SK-N-SH (cell line): ENCODE data around the gene PLIN5. TPM values are rescaled to one million over a fixed set of nuclear protein-coding genes. Genes with fewer than 3 reads are reported as not detected.

Source experiments
- CTCF ChIA-PET: fragments of 300-600, 350-600 bp; formaldehyde crosslinking; extraction: SDS; loops from one replicate; lab custom pipeline; 2021; lab: Yijun Ruan, JAX
- POLR2A ChIA-PET: fragments of 350-600 bp; sonication (Branson Sonifier 250); formaldehyde crosslinking; extraction: SDS; loops from one replicate; lab custom pipeline; 2020; ENCODE audit warnings: antibody characterized with exemption, inconsistent platforms; lab: Yijun Ruan, JAX
- DNase-seq: peaks from one replicate; pipeline ENCODE4 v3.0.0; 2012
- H2AFZ ChIP-seq: fragments of 200-600 bp; sonication (generic); 2 replicates; pipeline ENCODE4 v1.8.1; 2016; ENCODE audit warnings: antibody characterized with exemption, mild to moderate bottlenecking, low read depth
- H3F3A ChIP-seq: fragments of 200-600 bp; sonication (generic); replicated peaks from 2 replicates; pipeline ENCODE3; 2016; ENCODE audit warnings: antibody characterized with exemption, mild to moderate bottlenecking; ENCODE audit not compliant: insufficient read depth
- H3K27ac ChIP-seq, 2 experiments: fragments of 200-500 bp in 1 of 2; fragments of 200-600 bp in 1 of 2; sonication (Bioruptor generic) in 1 of 2; sonication (generic), shearing (Covaris generic) in 1 of 2; 2 replicates each; pipeline versions ENCODE4 v1.5.1 to v1.6.1; 2014 to 2016; ENCODE audit warnings: low read depth in 2 of 2, inconsistent platforms in 1 of 2, low read length in 1 of 2, mild to moderate bottlenecking in 1 of 2, mixed read lengths in 1 of 2
- H3K27me3 ChIP-seq: fragments of 200-600 bp; sonication (generic), shearing (Covaris generic); 2 replicates; pipeline ENCODE4 v1.6.1; 2016; ENCODE audit warnings: mixed run types; ENCODE audit not compliant: insufficient read depth
- H3K36me3 ChIP-seq, 2 experiments: fragments of 200-500 bp in 1 of 2; fragments of 200-600 bp in 1 of 2; sonication (Bioruptor generic) in 1 of 2; sonication (generic) in 1 of 2; replicated peaks in 1 of 2; 2 replicates each; pipeline versions ENCODE3 to v1.5.1; 2014 to 2016; ENCODE audit warnings: low read length in 1 of 2, mild to moderate bottlenecking in 1 of 2; ENCODE audit not compliant: insufficient read depth in 2 of 2, control insufficient read depth in 1 of 2
- H3K4me1 ChIP-seq, 2 experiments: fragments of 200-500 bp in 1 of 2; fragments of 200-600 bp in 1 of 2; sonication (Bioruptor generic) in 1 of 2; sonication (generic), shearing (Covaris generic) in 1 of 2; 2 replicates each; pipeline versions ENCODE4 v1.5.1 to v1.6.1; 2014 to 2016; ENCODE audit warnings: low read depth in 1 of 2, low read length in 1 of 2, mixed run types in 1 of 2; ENCODE audit not compliant: insufficient read depth in 2 of 2, control insufficient read depth in 1 of 2
- H3K4me2 ChIP-seq: fragments of 200-600 bp; sonication (generic), shearing (Covaris generic); 2 replicates; pipeline ENCODE4 v1.6.1; 2017; ENCODE audit warnings: mixed run types
- H3K4me3 ChIP-seq, 2 experiments: fragments of 200-500 bp in 1 of 2; fragments of 200-600 bp in 1 of 2; sonication (Bioruptor generic) in 1 of 2; sonication (generic), shearing (Covaris generic) in 1 of 2; 2 replicates each; pipeline versions ENCODE4 v1.5.1 to v1.8.1; 2014 to 2016; ENCODE audit warnings: low read depth in 2 of 2, inconsistent platforms in 1 of 2, low read length in 1 of 2, mild to moderate bottlenecking in 1 of 2, mixed read lengths in 1 of 2, moderate library complexity in 1 of 2
- H3K79me2 ChIP-seq: fragments of 200-600 bp; sonication (generic); 2 replicates; pipeline ENCODE4 v1.8.1; 2017; ENCODE audit warnings: mild to moderate bottlenecking; ENCODE audit not compliant: insufficient read depth
- H3K9ac ChIP-seq: fragments of 200-600 bp; sonication (generic); 2 replicates; pipeline ENCODE4 v1.6.1; 2017; ENCODE audit warnings: mixed run types
- H3K9me2 ChIP-seq: fragments of 200-600 bp; sonication (generic); 2 replicates; pipeline ENCODE4 v1.6.1; 2017; ENCODE audit warnings: mixed run types
- H3K9me3 ChIP-seq: fragments of 200-600 bp; sonication (generic); 2 replicates; pipeline ENCODE4 v1.6.1; 2017; ENCODE audit warnings: mixed run types, mild to moderate bottlenecking, moderate library complexity
- H4K20me1 ChIP-seq: fragments of 200-600 bp; sonication (generic); 2 replicates; pipeline ENCODE4 v1.6.1; 2017; ENCODE audit warnings: mild to moderate bottlenecking, mixed run types; ENCODE audit not compliant: insufficient read depth
- EZH2phosphoT487 ChIP-seq: fragments of 200-600 bp; sonication (generic); IDR thresholded peaks from 2 replicates; pipeline ENCODE4 v1.6.1; 2017; ENCODE audit warnings: low read depth, mixed run types, mild to moderate bottlenecking, antibody characterized with exemption, moderate library complexity, borderline replicate concordance
- FOSL2 ChIP-seq: IDR thresholded peaks from 2 replicates; pipeline ENCODE4 v1.4.0; 2012; ENCODE audit warnings: low read depth, mild to moderate bottlenecking, moderate library complexity, borderline replicate concordance
- FOXJ3 ChIP-seq: sonication (generic); formaldehyde crosslinking; IDR thresholded peaks from 2 replicates; pipeline ENCODE4 v1.5.1; 2020; ENCODE audit warnings: mild to moderate bottlenecking, missing genetic modification reagents
- GABPA ChIP-seq: IDR thresholded peaks from 2 replicates; pipeline ENCODE4 v1.4.0; 2012; ENCODE audit warnings: low read depth, mild to moderate bottlenecking
- GATA2 ChIP-seq: sonication (generic); formaldehyde crosslinking; IDR thresholded peaks from 2 replicates; pipeline ENCODE4 v1.5.0; 2020; ENCODE audit warnings: mild to moderate bottlenecking, missing genetic modification reagents
- MEF2A ChIP-seq: IDR thresholded peaks from 2 replicates; pipeline ENCODE4 v1.4.0; 2012; ENCODE audit warnings: low read depth, borderline replicate concordance
- MXI1 ChIP-seq: IDR thresholded peaks from 2 replicates; pipeline ENCODE4 v1.6.1; 2012; ENCODE audit warnings: mild to moderate bottlenecking, low read depth, low read length, improper control_type of control experiment
- NFIC ChIP-seq: IDR thresholded peaks from 2 replicates; pipeline ENCODE4 v1.4.0; 2012; ENCODE audit warnings: borderline replicate concordance
- POLR2AphosphoS5 ChIP-seq: IDR thresholded peaks from 2 replicates; pipeline ENCODE4 v1.6.1; 2012; ENCODE audit warnings: low read depth, low read length
- RXRA ChIP-seq: IDR thresholded peaks from 2 replicates; pipeline ENCODE4 v1.4.0; 2012; ENCODE audit warnings: low read depth, mild to moderate bottlenecking, borderline replicate concordance
- SIN3A ChIP-seq: IDR thresholded peaks from 2 replicates; pipeline ENCODE4 v1.6.1; 2012; ENCODE audit warnings: low read depth, mild to moderate bottlenecking, low read length, moderate library complexity, borderline replicate concordance
- TCF12 ChIP-seq: IDR thresholded peaks from 2 replicates; pipeline ENCODE4 v1.4.0; 2012
- TEAD4 ChIP-seq: IDR thresholded peaks from 2 replicates; pipeline ENCODE4 v1.4.0; 2012; ENCODE audit warnings: mild to moderate bottlenecking, borderline replicate concordance; ENCODE audit not compliant: insufficient read depth
- WGBS: methylation state at CpG from one replicate; pipeline ENCODE4 v1.1.6; 2017; ENCODE audit warnings: low lambda C conversion rate; 5-methylcytosine and 5-hydroxymethylcytosine counted together
- polyA plus RNA-seq, 3 experiments: library from polyadenylated mRNA; depleted of rRNA; stranded (reverse); fragments of >200 nt; gene quantifications; 2 replicates each; pipeline ENCODE4 v1.2.3, GENCODE V29; 2012
- TF ChIP-seq, protein P1 (sequence below): fragments of 200-600 bp; sonication (generic); IDR thresholded peaks from 2 replicates; pipeline ENCODE4 v1.6.1; 2017; ENCODE audit warnings: antibody characterized with exemption, mild to moderate bottlenecking, moderate library complexity
- TF ChIP-seq, protein P2 (sequence below): IDR thresholded peaks from 2 replicates; pipeline ENCODE4 v1.4.0; 2012; ENCODE audit warnings: low read depth
- TF ChIP-seq, protein P3 (sequence below): IDR thresholded peaks from 2 replicates; pipeline ENCODE4 v1.6.1; 2012; ENCODE audit warnings: mild to moderate bottlenecking, low read depth, low read length, moderate library complexity

The PLIN5 gene
- polyA plus RNA-seq, 1 of the 3 experiments (the other 2 are of a cell fraction), result 0.59 TPM

- peak; percentile 69 for DNase-seq
- no peak overlapping the region for H3K27ac ChIP-seq
- no peaks in the 10 kb centered on the region for H3K36me3 ChIP-seq
- H3K4me2 ChIP-seq, result no peak overlapping the region
- H3K4me3 ChIP-seq, result no peak overlapping the region
- no peaks in the 10 kb centered on the region for H3K9me3 ChIP-seq
- no peak overlapping the region for H3K9ac ChIP-seq
- no peaks in the 10 kb centered on the region for H3K27me3 ChIP-seq
- peaks cover 0 to 8% of the 10 kb centered on the region in 2 experiments; a peak in 1 of 4 replicates for H3K4me1 ChIP-seq
- 34% methylated on average over 30 of the region's 33 CpGs for WGBS
- H3F3A ChIP-seq, result peaks cover 14% of the 10 kb centered on the region
- no peak overlapping the region for H2AFZ ChIP-seq
- no peaks in the 10 kb centered on the region for H3K79me2 ChIP-seq
- ChIA-PET POLR2A (interaction anchor here (0.7 kb wide), 1 partner anchor 86 kb away, joined by 3 read pairs; the partner anchor contains the start of gene HDGFL2), CTCF (interaction anchor here (0.5 to 3.9 kb wide), 16 partner anchors 10 to 187 kb away, joined by 3 to 25 read pairs (median 4); partner anchors contain the start of genes LRG1 and UBXN6)
- no peaks in the 10 kb centered on the region for H3K9me2 ChIP-seq
- TF ChIP-seq, protein P1, sequence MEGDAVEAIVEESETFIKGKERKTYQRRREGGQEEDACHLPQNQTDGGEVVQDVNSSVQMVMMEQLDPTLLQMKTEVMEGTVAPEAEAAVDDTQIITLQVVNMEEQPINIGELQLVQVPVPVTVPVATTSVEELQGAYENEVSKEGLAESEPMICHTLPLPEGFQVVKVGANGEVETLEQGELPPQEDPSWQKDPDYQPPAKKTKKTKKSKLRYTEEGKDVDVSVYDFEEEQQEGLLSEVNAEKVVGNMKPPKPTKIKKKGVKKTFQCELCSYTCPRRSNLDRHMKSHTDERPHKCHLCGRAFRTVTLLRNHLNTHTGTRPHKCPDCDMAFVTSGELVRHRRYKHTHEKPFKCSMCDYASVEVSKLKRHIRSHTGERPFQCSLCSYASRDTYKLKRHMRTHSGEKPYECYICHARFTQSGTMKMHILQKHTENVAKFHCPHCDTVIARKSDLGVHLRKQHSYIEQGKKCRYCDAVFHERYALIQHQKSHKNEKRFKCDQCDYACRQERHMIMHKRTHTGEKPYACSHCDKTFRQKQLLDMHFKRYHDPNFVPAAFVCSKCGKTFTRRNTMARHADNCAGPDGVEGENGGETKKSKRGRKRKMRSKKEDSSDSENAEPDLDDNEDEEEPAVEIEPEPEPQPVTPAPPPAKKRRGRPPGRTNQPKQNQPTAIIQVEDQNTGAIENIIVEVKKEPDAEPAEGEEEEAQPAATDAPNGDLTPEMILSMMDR, result peak; percentile 45
- TF ChIP-seq, protein P2, sequence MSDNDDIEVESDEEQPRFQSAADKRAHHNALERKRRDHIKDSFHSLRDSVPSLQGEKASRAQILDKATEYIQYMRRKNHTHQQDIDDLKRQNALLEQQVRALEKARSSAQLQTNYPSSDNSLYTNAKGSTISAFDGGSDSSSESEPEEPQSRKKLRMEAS, result no peak
- no peaks in the 10 kb centered on the region for H4K20me1 ChIP-seq
Measured at GRCh38 chr19:4557144-4557970, 22.3 kb upstream of the PLIN5 start.

DNA sequence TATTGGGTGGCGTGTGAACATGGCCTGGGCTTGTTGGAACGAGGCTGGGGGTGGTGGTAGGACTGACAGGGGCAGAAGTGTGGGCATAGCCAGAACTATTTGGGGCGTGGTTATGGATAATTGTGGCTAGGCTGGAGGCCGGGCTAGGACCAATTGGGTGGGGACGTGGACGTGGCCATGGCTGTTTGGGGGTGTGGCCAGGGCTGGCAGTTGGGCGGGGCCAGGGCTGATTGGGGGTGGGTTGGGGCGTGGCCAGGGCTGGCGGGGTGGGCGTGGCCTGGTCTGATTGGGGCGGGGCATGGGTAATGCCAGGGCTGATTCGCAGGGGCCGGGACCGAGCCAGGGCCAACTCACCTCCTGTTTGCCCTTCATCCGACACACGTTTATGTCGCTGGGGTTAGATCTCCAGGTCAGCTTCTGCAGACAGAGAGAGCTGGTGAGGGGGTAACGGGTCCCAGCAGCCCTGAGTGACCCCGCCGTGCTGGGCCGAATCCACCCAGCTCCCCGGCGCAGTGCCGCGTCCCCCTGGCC is 21.6 kb upstream of the PLIN5 start:
- Histone ChIP-seq H3K4me3 (peak overlapping the region in 1 of 2 experiments; percentile 12; a peak in 1 of 4 replicates), H3K9me3 (no peaks in the 10 kb centered on the region), H3F3A (peaks cover 14% of the 10 kb centered on the region), H3K27ac (no peak overlapping the region), H3K4me2 (no peak overlapping the region), H3K79me2 (no peaks in the 10 kb centered on the region), H3K4me1 (peaks cover 0 to 8% of the 10 kb centered on the region in 2 experiments; a peak in 1 of 4 replicates), H4K20me1 (no peaks in the 10 kb centered on the region), H3K9me2 (no peaks in the 10 kb centered on the region), H2AFZ (no peak overlapping the region), H3K27me3 (no peaks in the 10 kb centered on the region; the same call in 1 of the 2 replicates), H3K36me3 (no peaks in the 10 kb centered on the region), H3K9ac (no peak overlapping the region)
- TF ChIP-seq MEF2A (no peak), GATA2 (no peak), MXI1 (no peak), NFIC (no peak), FOXJ3 (CRISPR knock-in tag) (no peak), TCF12 (no peak), SIN3A (no peak), EZH2phosphoT487 (no peak), RXRA (no peak), TEAD4 (no peak), POLR2AphosphoS5 (no peak), GABPA (no peak), FOSL2 (no peak)
- TF ChIP-seq, protein P2, result no peak
- TF ChIP-seq, protein P3, sequence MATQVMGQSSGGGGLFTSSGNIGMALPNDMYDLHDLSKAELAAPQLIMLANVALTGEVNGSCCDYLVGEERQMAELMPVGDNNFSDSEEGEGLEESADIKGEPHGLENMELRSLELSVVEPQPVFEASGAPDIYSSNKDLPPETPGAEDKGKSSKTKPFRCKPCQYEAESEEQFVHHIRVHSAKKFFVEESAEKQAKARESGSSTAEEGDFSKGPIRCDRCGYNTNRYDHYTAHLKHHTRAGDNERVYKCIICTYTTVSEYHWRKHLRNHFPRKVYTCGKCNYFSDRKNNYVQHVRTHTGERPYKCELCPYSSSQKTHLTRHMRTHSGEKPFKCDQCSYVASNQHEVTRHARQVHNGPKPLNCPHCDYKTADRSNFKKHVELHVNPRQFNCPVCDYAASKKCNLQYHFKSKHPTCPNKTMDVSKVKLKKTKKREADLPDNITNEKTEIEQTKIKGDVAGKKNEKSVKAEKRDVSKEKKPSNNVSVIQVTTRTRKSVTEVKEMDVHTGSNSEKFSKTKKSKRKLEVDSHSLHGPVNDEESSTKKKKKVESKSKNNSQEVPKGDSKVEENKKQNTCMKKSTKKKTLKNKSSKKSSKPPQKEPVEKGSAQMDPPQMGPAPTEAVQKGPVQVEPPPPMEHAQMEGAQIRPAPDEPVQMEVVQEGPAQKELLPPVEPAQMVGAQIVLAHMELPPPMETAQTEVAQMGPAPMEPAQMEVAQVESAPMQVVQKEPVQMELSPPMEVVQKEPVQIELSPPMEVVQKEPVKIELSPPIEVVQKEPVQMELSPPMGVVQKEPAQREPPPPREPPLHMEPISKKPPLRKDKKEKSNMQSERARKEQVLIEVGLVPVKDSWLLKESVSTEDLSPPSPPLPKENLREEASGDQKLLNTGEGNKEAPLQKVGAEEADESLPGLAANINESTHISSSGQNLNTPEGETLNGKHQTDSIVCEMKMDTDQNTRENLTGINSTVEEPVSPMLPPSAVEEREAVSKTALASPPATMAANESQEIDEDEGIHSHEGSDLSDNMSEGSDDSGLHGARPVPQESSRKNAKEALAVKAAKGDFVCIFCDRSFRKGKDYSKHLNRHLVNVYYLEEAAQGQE, result no peak
- ChIA-PET POLR2A (interaction anchor here (0.7 kb wide), 1 partner anchor 85 kb away, joined by 3 read pairs; the partner anchor contains the start of gene HDGFL2), CTCF (interaction anchor here (0.5 to 3.9 kb wide), 18 partner anchors 9 to 186 kb away, joined by 3 to 25 read pairs (median 4); partner anchors contain the start of genes LRG1 and PLIN5)
- DNase-seq, result peak; percentile 98
- WGBS, result 35% methylated on average over 25 of the region's 25 CpGs
